Neural crest cell (in vitro differentiated cells): ENCODE results near the gene RBPJ. TPM values are rescaled to one million over a fixed set of nuclear protein-coding genes. Genes with fewer than 3 reads are reported as not detected.

Experiments used
- DNase-seq: peaks from one replicate; pipeline ENCODE4 v3.0.0; 2021; ENCODE audit warnings: low read depth, mixed read lengths, low spot score
- H3K27ac Mint-ChIP-seq: one replicate; pipeline ENCODE4 v1.8.0; 2021; ENCODE audit warnings: mild to moderate bottlenecking, mixed read lengths; ENCODE audit not compliant: unreplicated experiment
- H3K27me3 Mint-ChIP-seq: 2 replicates; pipeline ENCODE4 v1.8.0; 2021; ENCODE audit warnings: low read depth, mild to moderate bottlenecking, mixed read lengths
- H3K36me3 Mint-ChIP-seq: 2 replicates; pipeline ENCODE4 v1.8.0; 2021; ENCODE audit warnings: low read depth, mild to moderate bottlenecking, mixed read lengths
- H3K4me1 Mint-ChIP-seq: 2 replicates; pipeline ENCODE4 v1.8.0; 2021; ENCODE audit warnings: mixed read lengths
- H3K4me3 Mint-ChIP-seq: one replicate; pipeline ENCODE4 v1.8.0; 2021; ENCODE audit warnings: mild to moderate bottlenecking, mixed read lengths
- H3K9me3 Mint-ChIP-seq: 2 replicates; pipeline ENCODE4 v1.8.0; 2021; ENCODE audit warnings: mixed read lengths
- total RNA-seq: library from RNA; stranded (reverse); gene quantifications from 2 replicates; pipeline ENCODE4 v1.2.1, GENCODE V29; 2021
- TF ChIP-seq, protein P1 (sequence below): fragments of 200-600 bp; sonication (generic); conservative IDR thresholded peaks from 2 replicates; pipeline ENCODE4 v1.5.0; 2021; ENCODE audit warnings: antibody characterized with exemption, mild to moderate bottlenecking

RBPJ gene
- total RNA-seq, 1 donor from 2014 or later: 76.4 TPM

- H3K4me3 Mint-ChIP-seq: no peak overlapping the region
- H3K36me3 Mint-ChIP-seq: no peaks in the 10 kb centered on the region
- H3K9me3 Mint-ChIP-seq: no peaks in the 10 kb centered on the region
- no peak overlapping the region for H3K27ac Mint-ChIP-seq
- TF ChIP-seq, protein P1, sequence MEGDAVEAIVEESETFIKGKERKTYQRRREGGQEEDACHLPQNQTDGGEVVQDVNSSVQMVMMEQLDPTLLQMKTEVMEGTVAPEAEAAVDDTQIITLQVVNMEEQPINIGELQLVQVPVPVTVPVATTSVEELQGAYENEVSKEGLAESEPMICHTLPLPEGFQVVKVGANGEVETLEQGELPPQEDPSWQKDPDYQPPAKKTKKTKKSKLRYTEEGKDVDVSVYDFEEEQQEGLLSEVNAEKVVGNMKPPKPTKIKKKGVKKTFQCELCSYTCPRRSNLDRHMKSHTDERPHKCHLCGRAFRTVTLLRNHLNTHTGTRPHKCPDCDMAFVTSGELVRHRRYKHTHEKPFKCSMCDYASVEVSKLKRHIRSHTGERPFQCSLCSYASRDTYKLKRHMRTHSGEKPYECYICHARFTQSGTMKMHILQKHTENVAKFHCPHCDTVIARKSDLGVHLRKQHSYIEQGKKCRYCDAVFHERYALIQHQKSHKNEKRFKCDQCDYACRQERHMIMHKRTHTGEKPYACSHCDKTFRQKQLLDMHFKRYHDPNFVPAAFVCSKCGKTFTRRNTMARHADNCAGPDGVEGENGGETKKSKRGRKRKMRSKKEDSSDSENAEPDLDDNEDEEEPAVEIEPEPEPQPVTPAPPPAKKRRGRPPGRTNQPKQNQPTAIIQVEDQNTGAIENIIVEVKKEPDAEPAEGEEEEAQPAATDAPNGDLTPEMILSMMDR: no peak
- H3K4me1 Mint-ChIP-seq: peaks cover 15% of the 10 kb centered on the region
- DNase-seq: no peak
- H3K27me3 Mint-ChIP-seq: no peaks in the 10 kb centered on the region
Measured at GRCh38 chr4:26296514-26296913, 24.3 kb upstream of the RBPJ start.

DNA sequence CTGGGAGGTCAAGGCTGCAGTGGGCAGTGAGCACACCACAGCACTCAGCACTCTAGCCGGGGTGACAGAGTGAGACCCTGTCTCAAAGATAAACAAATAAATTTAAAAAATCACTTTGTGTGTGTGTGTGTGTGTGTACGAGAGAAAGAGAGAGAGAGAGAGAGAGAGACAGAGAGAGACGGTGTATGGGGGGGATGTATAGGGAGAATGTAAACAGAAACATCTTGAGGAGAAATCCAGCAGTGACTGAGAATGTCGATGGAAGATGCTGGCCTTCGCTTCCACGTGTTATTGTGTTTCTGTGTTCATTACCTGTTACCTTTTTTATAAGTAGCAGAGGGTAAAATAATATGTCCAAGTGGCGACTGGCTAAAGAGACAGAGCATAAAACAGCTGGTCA lies 23.6 kb upstream of the RBPJ start:
- TF ChIP-seq, protein P1: no peak
- no peaks in the 10 kb centered on the region for H3K9me3 Mint-ChIP-seq
- DNase-seq: no peak
- H3K4me3 Mint-ChIP-seq: no peak overlapping the region
- H3K27me3 Mint-ChIP-seq: no peaks in the 10 kb centered on the region
- H3K27ac Mint-ChIP-seq: no peak overlapping the region
- H3K4me1 Mint-ChIP-seq: peaks cover 15% of the 10 kb centered on the region
- H3K36me3 Mint-ChIP-seq: no peaks in the 10 kb centered on the region

- Mint-ChIP-seq H3K27ac (no peak overlapping the region), H3K36me3 (no peaks in the 10 kb centered on the region), H3K27me3 (no peaks in the 10 kb centered on the region), H3K4me3 (no peak overlapping the region), H3K9me3 (no peaks in the 10 kb centered on the region), H3K4me1 (peaks cover 15% of the 10 kb centered on the region)
- TF ChIP-seq, protein P1: no peak
- no peak for DNase-seq
Measured at GRCh38 chr4:26298198-26298947, 22.4 kb upstream of the RBPJ start.

- no peaks in the 10 kb centered on the region for H3K36me3 Mint-ChIP-seq
- H3K4me3 Mint-ChIP-seq: no peak overlapping the region
- H3K27me3 Mint-ChIP-seq: no peaks in the 10 kb centered on the region
- no peak for DNase-seq
- TF ChIP-seq, protein P1: no peak
- H3K27ac Mint-ChIP-seq: no peak overlapping the region
- H3K9me3 Mint-ChIP-seq: no peaks in the 10 kb centered on the region
- H3K4me1 Mint-ChIP-seq: peaks cover 15% of the 10 kb centered on the region
Measured at GRCh38 chr4:26299254-26299882, 21.4 kb upstream of the RBPJ start.

DNA sequence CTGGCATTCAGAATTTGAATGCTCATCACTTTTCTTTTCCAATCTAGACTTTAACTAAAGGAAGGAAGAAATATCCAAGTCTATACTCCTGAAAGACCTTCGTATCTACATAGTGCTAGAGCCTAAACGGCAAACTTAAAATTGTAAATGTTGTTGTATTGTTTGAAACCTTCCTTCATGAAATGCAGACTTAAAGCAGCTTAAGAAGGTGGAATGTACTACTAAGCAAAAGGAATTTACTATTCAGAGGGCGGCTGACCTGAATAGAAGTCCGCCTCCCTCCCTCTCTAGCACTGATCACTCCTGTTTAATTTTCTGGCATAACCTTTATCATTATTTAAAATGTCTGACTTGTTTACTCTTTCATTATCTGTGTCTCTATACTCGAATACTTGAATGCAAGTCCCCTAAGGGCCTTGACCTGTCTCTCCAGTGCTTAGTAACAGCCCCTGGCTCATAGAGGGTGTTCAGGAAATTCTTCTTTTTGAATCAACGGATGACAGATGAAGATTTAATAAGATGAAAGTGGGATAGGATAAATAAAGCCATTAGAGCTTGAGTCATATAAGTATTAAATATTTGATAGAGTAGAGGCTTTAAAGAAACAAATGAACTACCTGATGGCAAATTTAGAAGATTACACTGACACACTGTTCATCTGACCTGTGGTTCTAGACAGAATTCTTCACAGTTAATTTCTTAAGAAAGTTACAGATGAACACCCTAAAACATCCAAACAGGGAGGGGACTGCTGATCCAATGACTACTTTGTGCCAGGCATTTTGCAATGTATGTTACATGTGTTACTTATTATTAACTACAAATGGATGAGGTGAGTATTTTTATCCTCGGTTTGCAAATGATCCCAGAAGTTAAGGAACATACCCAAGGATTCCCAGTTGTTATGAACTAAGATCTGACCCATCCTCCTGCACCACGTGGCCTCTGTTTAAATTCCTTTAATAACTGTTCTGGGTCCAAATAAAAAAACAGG lies 20.2 kb upstream of the RBPJ start:
- no peak overlapping the region for H3K27ac Mint-ChIP-seq
- no peak for DNase-seq
- H3K36me3 Mint-ChIP-seq: no peaks in the 10 kb centered on the region
- no peaks in the 10 kb centered on the region for H3K27me3 Mint-ChIP-seq
- no peak overlapping the region for H3K4me3 Mint-ChIP-seq
- TF ChIP-seq, protein P1: no peak
- H3K9me3 Mint-ChIP-seq: no peaks in the 10 kb centered on the region
- peaks cover 15% of the 10 kb centered on the region for H3K4me1 Mint-ChIP-seq
